ENCODE results near the gene SIRT3. TPM values are rescaled to one million over a fixed set of nuclear protein-coding genes. Genes with fewer than 3 reads are reported as not detected.

SIRT3 gene
- total and polyA plus RNA-seq, 2 experiments from 2014 or later: 14.9 to 15.5 TPM

- no peaks in the 10 kb centered on the region for H3F3A ChIP-seq (ENCODE audit: insufficient read depth)
- no peaks in the 10 kb centered on the region for H3K9me2 ChIP-seq (ENCODE audit: insufficient read depth)
- H3K79me2 ChIP-seq (ENCODE audit: insufficient read depth): peaks cover 34% of the 10 kb centered on the region
- H3K4me3 ChIP-seq: no peak overlapping the region
- no peaks in the 10 kb centered on the region for H3K9me3 ChIP-seq (ENCODE audit: low read depth)
- no peak overlapping the region for H3K9ac ChIP-seq
- no peak overlapping the region for H2AFZ ChIP-seq
- H3K27ac ChIP-seq: no peak overlapping the region
- 81 to 88% methylated on average over 6 of the region's 6 CpGs for WGBS, 2 experiments (ENCODE audit: low coverage in 1 of 2, low lambda C conversion rate in 2 of 2, missing lambda C conversion rate in 2 of 2)
- H3K4me1 ChIP-seq (ENCODE audit: insufficient read depth): no peaks in the 10 kb centered on the region
- no peak for TF ChIP-seq EZH2 (IDR thresholded peaks at IDR 0.05; ENCODE audit: insufficient read depth, poor library complexity, severe bottlenecking)
- no peak for TF ChIP-seq EZH2phosphoT487 (IDR thresholded peaks at IDR 0.05; ENCODE audit: insufficient read depth, low read depth)
- no peaks in the 10 kb centered on the region for H3K27me3 ChIP-seq (replicated peaks; ENCODE audit: insufficient read depth)
- no peaks in the 10 kb centered on the region for H4K20me1 ChIP-seq (ENCODE audit: insufficient read depth)
- DNase-seq: no peak
- in situ Hi-C loops (cut with MboI): no loop called here
- 0 out of 2 replicates have a peak, but pooled peaks cover 6% of the 10 kb centered on the region for H3K36me3 ChIP-seq (ENCODE audit: low read depth)
- H3K4me2 ChIP-seq (ENCODE audit: unreplicated experiment): no peak overlapping the region
These were observed 8.2 kb downstream of the SIRT3 start for GRCh38 chr11:227824-228379.

GRCh38 chr11:225734-226453, 10.2 kb downstream of the SIRT3 start:
- Histone ChIP-seq H3K27ac (no peak overlapping the region), H3K9me3 (ENCODE audit: low read depth) (no peaks in the 10 kb centered on the region), H3K79me2 (ENCODE audit: insufficient read depth) (peaks cover 34% of the 10 kb centered on the region), H3K9ac (no peak overlapping the region), H3F3A (ENCODE audit: insufficient read depth) (no peaks in the 10 kb centered on the region), H3K4me1 (ENCODE audit: insufficient read depth) (no peaks in the 10 kb centered on the region), H3K4me3 (no peak overlapping the region), H3K9me2 (ENCODE audit: insufficient read depth) (no peaks in the 10 kb centered on the region), H3K36me3 (ENCODE audit: low read depth) (0 out of 2 replicates have a peak, but pooled peaks cover 6% of the 10 kb centered on the region), H4K20me1 (ENCODE audit: insufficient read depth) (no peaks in the 10 kb centered on the region), H2AFZ (no peak overlapping the region), H3K4me2 (ENCODE audit: unreplicated experiment) (no peak overlapping the region), H3K27me3 (replicated peaks; ENCODE audit: insufficient read depth) (no peaks in the 10 kb centered on the region)
- WGBS, 2 experiments (ENCODE audit: low coverage in 1 of 2, low lambda C conversion rate in 2 of 2, missing lambda C conversion rate in 2 of 2): 86 to 91% methylated on average over 10 of the region's 10 CpGs
- in situ Hi-C loops (cut with MboI): no loop called here
- DNase-seq: peak; percentile 62
- TF ChIP-seq EZH2phosphoT487 (IDR thresholded peaks at IDR 0.05; ENCODE audit: insufficient read depth, low read depth) (no peak), EZH2 (IDR thresholded peaks at IDR 0.05; ENCODE audit: insufficient read depth, poor library complexity, severe bottlenecking) (no peak)

GRCh38 chr11:224424-224823, 11.7 kb downstream of the SIRT3 start:
- no peaks in the 10 kb centered on the region for H3K9me2 ChIP-seq (ENCODE audit: insufficient read depth)
- no peak overlapping the region for H2AFZ ChIP-seq
- in situ Hi-C loops (cut with MboI): no loop called here
- WGBS, 2 experiments (ENCODE audit: low coverage in 1 of 2, low lambda C conversion rate in 2 of 2, missing lambda C conversion rate in 2 of 2): 80 to 86% methylated on average over 7 of the region's 7 CpGs
- no peaks in the 10 kb centered on the region for H3K9me3 ChIP-seq (ENCODE audit: low read depth)
- TF ChIP-seq EZH2phosphoT487 (IDR thresholded peaks at IDR 0.05; ENCODE audit: insufficient read depth, low read depth) (no peak), EZH2 (IDR thresholded peaks at IDR 0.05; ENCODE audit: insufficient read depth, poor library complexity, severe bottlenecking) (no peak)
- H4K20me1 ChIP-seq (ENCODE audit: insufficient read depth): no peaks in the 10 kb centered on the region
- no peak overlapping the region for H3K27ac ChIP-seq
- H3K9ac ChIP-seq: no peak overlapping the region
- H3F3A ChIP-seq (ENCODE audit: insufficient read depth): no peaks in the 10 kb centered on the region
- no peak overlapping the region for H3K4me2 ChIP-seq (ENCODE audit: unreplicated experiment)
- H3K27me3 ChIP-seq (replicated peaks; ENCODE audit: insufficient read depth): no peaks in the 10 kb centered on the region
- H3K36me3 ChIP-seq (ENCODE audit: low read depth): 0 out of 2 replicates have a peak, but pooled peaks cover 6% of the 10 kb centered on the region
- H3K79me2 ChIP-seq (ENCODE audit: insufficient read depth): peaks cover 34% of the 10 kb centered on the region
- H3K4me3 ChIP-seq: no peak overlapping the region
- H3K4me1 ChIP-seq (ENCODE audit: insufficient read depth): no peaks in the 10 kb centered on the region
- DNase-seq: no peak

DNA sequence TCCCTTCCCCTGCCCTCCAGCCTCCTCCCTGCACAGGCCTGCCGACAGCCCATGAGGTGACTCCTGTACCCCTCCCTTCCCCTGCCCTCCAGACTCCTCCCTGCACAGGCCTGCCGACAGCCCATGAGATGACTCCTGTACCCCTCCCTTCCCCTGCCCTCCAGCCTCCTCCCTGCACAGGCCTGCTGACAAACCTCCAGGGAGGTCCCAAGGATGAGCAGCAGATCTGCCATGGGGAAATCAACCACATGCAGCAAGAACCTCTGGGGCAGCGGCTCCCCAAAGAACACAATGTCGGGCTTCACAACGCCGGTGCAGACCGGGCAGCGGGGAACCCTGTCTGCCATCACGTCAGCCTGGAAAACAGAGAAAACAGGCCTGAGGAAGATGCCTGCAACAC, 12.3 kb downstream of the SIRT3 start:
- no peak for TF ChIP-seq EZH2 (IDR thresholded peaks at IDR 0.05; ENCODE audit: insufficient read depth, poor library complexity, severe bottlenecking)
- no peak for TF ChIP-seq EZH2phosphoT487 (IDR thresholded peaks at IDR 0.05; ENCODE audit: insufficient read depth, low read depth)
- H2AFZ ChIP-seq: no peak overlapping the region
- in situ Hi-C loops (cut with MboI): no loop called here

More for the DNA sequence above, 12.3 kb downstream of the SIRT3 start:
- DNase-seq: no peak
- Histone ChIP-seq H3K27ac (no peak overlapping the region), H3K4me3 (no peak overlapping the region), H4K20me1 (ENCODE audit: insufficient read depth) (no peaks in the 10 kb centered on the region), H3F3A (ENCODE audit: insufficient read depth) (no peaks in the 10 kb centered on the region), H3K27me3 (replicated peaks; ENCODE audit: insufficient read depth) (no peaks in the 10 kb centered on the region), H3K9me2 (ENCODE audit: insufficient read depth) (no peaks in the 10 kb centered on the region), H3K9ac (no peak overlapping the region), H3K4me1 (ENCODE audit: insufficient read depth) (no peaks in the 10 kb centered on the region), H3K4me2 (ENCODE audit: unreplicated experiment) (no peak overlapping the region), H3K9me3 (ENCODE audit: low read depth) (no peaks in the 10 kb centered on the region), H3K79me2 (ENCODE audit: insufficient read depth) (peaks cover 33% of the 10 kb centered on the region), H3K36me3 (ENCODE audit: low read depth) (0 out of 2 replicates have a peak, but pooled peaks cover 6% of the 10 kb centered on the region)
- WGBS, 2 experiments (ENCODE audit: low coverage in 1 of 2, low lambda C conversion rate in 2 of 2, missing lambda C conversion rate in 2 of 2): 95 to 99% methylated on average over 7 of the region's 9 CpGs

Measured in GM23248 (cell line).